GM23248 (cell line): Measurements from ENCODE around the gene ENPP5.

Experiments
- EZH2 ChIP-seq: fragments of 200-600 bp; sonication (generic); IDR thresholded peaks from 2 replicates; pipeline ENCODE4 v1.6.1; 2018; ENCODE audit warnings: antibody characterized with exemption, mild to moderate bottlenecking; ENCODE audit not compliant: insufficient read depth, poor library complexity, severe bottlenecking
- EZH2phosphoT487 ChIP-seq: fragments of 200-600 bp; sonication (generic); IDR thresholded peaks from 2 replicates; pipeline ENCODE4 v1.6.1; 2018; ENCODE audit warnings: antibody characterized with exemption, moderate library complexity, mild to moderate bottlenecking, low read depth; ENCODE audit not compliant: insufficient read depth

- no peak for TF ChIP-seq EZH2phosphoT487
- TF ChIP-seq EZH2: no peak
These were observed 18.9 kb upstream of the ENPP5 start for GRCh38 chr6:46189726-46190125.
